ENCODE measurements around the gene OR7D4.

OR7D4 gene

GRCh38 chr19:9166846-9167245, 52.5 kb downstream of the OR7D4 start:
- Histone ChIP-seq H3K36me3 (ENCODE audit: control insufficient read depth in 1 of 2, insufficient read depth in 2 of 2, low read length in 2 of 2) (peaks cover 11 to 46% of the 10 kb centered on the region in 2 donors), H3K4me1 (ENCODE audit: control insufficient read depth in 1 of 2, insufficient read depth in 2 of 2, low read length in 2 of 2) (peaks cover 0 to 3% of the 10 kb centered on the region in 2 donors), H3K27me3 (ENCODE audit: low read depth, low read length) (no peaks in the 10 kb centered on the region), H3K4me3 (ENCODE audit: low read depth in 1 of 2, low read length in 2 of 2) (no peak overlapping the region), H3K9me3 (ENCODE audit: control insufficient read depth in 1 of 2, low read length in 2 of 2) (no peaks in the 10 kb centered on the region), H3K27ac (ENCODE audit: low read length) (no peak overlapping the region)

GRCh38 chr19:9165261-9165660, 54.1 kb downstream of the OR7D4 start:
- Histone ChIP-seq H3K4me1 (ENCODE audit: control insufficient read depth in 1 of 2, insufficient read depth in 2 of 2, low read length in 2 of 2) (no peaks in the 10 kb centered on the region), H3K9me3 (ENCODE audit: control insufficient read depth in 1 of 2, low read length in 2 of 2) (peaks cover 3% of the 10 kb centered on the region in 2 donors), H3K27me3 (ENCODE audit: low read depth, low read length) (no peaks in the 10 kb centered on the region), H3K4me3 (ENCODE audit: low read depth in 1 of 2, low read length in 2 of 2) (no peak overlapping the region), H3K27ac (ENCODE audit: low read length) (no peak overlapping the region), H3K36me3 (ENCODE audit: control insufficient read depth in 1 of 2, insufficient read depth in 2 of 2, low read length in 2 of 2) (peaks cover 26 to 62% of the 10 kb centered on the region in 2 donors)

- Histone ChIP-seq H3K27me3 (ENCODE audit: low read depth, low read length) (no peaks in the 10 kb centered on the region), H3K36me3 (ENCODE audit: control insufficient read depth in 1 of 2, insufficient read depth in 2 of 2, low read length in 2 of 2) (peaks cover 61 to 90% of the 10 kb centered on the region in 2 donors), H3K27ac (ENCODE audit: low read length) (no peak overlapping the region), H3K4me1 (ENCODE audit: control insufficient read depth in 1 of 2, insufficient read depth in 2 of 2, low read length in 2 of 2) (no peaks in the 10 kb centered on the region), H3K4me3 (ENCODE audit: low read depth in 1 of 2, low read length in 2 of 2) (no peak overlapping the region), H3K9me3 (ENCODE audit: control insufficient read depth in 1 of 2, low read length in 2 of 2) (peaks cover 3 to 7% of the 10 kb centered on the region in 2 donors)
These were observed 58.0 kb downstream of the OR7D4 start for GRCh38 chr19:9161427-9161826.
